Activated CD8-positive, alpha-beta memory T cell treated with anti-CD3 and anti-CD28 coated beads, Interleukin-2, amount 50 U/mL, for 48 hours (primary cell): Measurements from ENCODE around the gene FUOM.

Experiments used
- DNase-seq: peaks from one replicate; pipeline ENCODE4 v3.0.0-alpha.2; 2020

FUOM gene, protein sequence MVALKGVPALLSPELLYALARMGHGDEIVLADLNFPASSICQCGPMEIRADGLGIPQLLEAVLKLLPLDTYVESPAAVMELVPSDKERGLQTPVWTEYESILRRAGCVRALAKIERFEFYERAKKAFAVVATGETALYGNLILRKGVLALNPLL

DNA sequence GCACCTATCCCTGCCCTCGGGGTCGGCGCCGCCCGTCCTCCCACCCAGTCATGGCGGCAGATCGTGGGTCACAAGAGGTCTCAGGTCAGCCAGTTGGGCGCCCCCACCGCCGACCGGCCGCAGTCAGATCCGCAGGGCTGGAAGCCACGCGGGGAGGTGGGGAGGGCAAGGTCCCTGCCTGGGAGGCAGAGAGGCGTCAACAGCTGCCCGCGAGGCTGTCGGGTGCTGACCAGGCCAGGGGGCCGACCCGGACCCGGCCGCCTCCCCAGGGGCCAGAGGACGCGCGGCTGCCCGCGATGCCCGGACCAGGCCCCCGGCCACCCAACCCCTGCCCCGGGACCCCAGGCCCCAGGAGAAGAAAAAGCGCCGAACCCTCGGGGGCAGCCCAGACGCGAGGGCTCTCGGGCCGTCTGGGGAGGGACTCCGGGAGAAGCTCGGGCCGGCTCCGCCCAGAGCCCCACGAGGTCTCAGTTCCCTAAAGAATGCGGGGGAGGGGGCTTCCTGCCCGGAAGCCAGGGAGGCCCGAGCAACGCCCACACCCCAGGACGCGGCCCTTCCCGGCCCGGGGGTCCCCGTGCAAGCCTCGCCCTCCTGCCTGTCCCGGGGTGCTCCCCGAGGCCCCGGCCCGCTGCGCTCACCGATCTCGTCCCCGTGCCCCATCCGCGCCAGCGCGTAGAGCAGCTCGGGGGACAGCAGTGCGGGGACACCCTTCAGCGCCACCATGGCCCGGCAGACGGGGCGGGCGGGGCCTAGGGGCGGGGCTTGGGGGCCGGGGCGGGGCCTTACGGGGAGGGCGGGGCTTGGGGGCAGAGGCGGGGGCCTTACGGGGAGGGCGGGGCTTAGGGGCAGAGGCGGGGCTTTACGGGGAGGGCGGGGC is at the start of gene FUOM:
Gene FUOM, minus strand, starts transcription at position 735 of the 877 bp plus-strand sequence. Its CDS starts 12 bp downstream, at position 723.
- peak; percentile 88 for DNase-seq

GRCh38 chr10:133405844-133406527 is 48.2 kb upstream of the FUOM start:
- DNase-seq: no peak

DNA sequence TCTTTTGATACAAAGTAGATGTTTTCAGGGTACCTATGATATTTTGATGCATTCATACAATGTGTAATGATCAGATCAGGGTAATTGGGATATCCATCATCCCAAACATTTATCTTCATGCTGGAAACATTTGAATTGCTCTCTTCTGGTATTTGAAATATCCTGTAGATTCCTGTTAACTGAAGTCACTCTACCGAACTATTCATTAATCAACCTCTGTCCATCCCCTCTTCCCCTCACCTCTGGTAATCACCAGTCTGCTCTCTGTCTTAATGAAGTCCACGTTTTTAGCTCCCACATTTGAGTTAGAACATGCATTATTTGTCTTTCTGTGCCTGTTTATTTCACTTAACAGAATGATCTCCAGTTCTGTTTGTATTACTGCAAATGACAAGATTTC is 47.5 kb upstream of the FUOM start:
- DNase-seq: no peak

DNA sequence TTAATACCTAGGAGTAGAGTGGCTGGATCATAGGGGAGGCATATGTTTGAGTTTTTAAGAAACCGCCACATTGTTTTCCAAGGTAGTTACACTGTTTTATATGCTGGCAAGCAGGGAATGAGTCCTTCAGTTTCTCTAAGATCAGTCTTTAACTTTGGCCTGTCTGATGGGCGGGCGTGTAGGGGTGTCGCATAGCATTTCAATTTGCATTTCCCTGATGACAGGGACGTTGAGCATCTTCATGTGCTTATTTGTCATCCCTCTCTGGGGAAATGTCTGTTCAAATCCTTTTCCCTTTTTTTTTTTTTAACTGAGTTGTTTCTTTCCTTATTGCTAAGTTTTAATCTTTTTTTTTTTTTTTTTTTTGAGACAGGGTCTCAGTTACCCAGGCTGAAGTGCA is 46.0 kb upstream of the FUOM start:
- no peak for DNase-seq

GRCh38 chr10:133403359-133403758 is 45.5 kb upstream of the FUOM start:
- no peak for DNase-seq

- no peak for DNase-seq
Measured at GRCh38 chr10:133401981-133402725, 44.3 kb upstream of the FUOM start.

DNA sequence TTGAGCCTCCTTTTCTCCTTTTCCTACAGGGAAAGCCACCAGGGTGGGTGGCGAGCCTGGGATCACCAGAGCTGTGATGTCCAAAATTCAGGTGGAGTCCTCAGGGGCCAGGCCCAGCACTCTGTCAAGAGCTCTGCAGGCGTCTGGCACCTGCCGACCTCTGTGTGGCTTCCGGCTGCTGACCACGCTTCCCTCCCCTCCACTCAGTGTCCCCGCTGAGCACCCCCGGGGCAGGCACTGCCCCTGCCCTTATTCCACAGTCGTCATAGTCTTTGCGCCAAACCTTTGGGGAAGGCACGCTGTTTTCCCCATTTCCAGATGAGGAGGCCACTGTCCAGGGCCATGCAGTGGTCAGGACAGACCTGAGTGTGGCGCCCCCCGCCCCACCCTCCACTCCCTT is 43.7 kb upstream of the FUOM start:
- DNase-seq: no peak

- no peak for DNase-seq
Measured at GRCh38 chr10:133400624-133401424, 43.0 kb upstream of the FUOM start.

DNA sequence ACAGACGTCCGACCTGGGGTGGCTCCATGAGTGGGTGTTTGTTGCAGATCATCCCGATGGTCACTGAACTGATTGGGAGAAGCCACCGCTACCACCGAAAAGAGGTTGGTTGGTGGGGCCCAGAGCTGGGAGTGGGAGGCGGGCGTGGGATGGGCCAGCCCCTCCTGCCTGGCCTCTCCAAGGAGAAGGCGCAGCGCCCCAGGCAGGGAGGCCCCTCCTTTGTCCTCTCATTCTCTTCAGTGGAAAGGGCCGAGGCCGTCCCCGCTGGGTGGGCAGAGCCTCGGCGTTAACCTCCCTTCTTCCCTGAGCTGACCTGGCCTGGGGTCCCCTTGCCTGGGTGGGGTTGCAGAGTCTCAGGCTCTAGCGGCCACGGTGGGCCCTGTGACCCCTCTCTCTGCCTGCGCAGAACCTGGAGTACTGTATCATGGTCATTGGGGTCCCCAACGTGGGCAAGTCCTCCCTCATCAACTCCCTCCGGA is 41.3 kb upstream of the FUOM start:
- no peak for DNase-seq

- no peak for DNase-seq
Measured at GRCh38 chr10:133397938-133398337, 40.1 kb upstream of the FUOM start.

DNA sequence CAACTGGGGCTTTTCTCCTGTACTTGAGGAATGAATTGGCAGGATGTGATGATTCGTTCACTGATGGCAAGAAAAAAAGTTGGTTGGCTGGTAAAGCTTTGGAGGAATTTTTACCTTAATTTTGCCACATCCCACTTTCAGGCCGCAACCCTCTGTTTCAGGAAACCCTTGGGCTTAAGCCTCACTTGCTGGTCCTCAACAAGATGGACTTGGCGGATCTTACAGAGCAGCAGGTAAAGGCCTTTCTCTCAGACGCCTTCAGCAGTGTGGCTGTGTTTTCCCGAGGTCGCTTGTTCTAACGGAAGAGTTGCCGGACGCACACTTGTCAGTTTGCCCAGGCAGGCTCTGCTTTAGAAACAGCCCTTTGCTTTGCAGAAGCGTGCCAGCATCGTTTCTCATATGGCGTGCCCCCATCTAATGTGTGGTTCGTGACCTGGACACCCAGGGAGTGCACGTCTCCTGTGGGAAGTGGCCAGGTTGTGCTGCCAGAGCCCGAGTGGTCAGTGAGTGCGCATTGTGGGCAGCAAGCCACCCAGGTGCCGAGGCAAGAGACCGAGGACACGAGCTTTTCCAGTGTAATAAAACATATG is 38.3 kb upstream of the FUOM start:
- DNase-seq: no peak

- peak; percentile 62 for DNase-seq
Measured at GRCh38 chr10:133394801-133395221, 37.0 kb upstream of the FUOM start.

- peak; percentile 99 for DNase-seq
Measured at GRCh38 chr10:133394064-133394663, 36.3 kb upstream of the FUOM start, which contains the start of gene MTG1. Gene MTG1, plus strand, starts transcription at chr10:133394157. Its CDS starts 64 bp downstream, at chr10:133394221.

- no peak for DNase-seq
Measured at GRCh38 chr10:133393401-133394063, 35.7 kb upstream of the FUOM start.

DNA sequence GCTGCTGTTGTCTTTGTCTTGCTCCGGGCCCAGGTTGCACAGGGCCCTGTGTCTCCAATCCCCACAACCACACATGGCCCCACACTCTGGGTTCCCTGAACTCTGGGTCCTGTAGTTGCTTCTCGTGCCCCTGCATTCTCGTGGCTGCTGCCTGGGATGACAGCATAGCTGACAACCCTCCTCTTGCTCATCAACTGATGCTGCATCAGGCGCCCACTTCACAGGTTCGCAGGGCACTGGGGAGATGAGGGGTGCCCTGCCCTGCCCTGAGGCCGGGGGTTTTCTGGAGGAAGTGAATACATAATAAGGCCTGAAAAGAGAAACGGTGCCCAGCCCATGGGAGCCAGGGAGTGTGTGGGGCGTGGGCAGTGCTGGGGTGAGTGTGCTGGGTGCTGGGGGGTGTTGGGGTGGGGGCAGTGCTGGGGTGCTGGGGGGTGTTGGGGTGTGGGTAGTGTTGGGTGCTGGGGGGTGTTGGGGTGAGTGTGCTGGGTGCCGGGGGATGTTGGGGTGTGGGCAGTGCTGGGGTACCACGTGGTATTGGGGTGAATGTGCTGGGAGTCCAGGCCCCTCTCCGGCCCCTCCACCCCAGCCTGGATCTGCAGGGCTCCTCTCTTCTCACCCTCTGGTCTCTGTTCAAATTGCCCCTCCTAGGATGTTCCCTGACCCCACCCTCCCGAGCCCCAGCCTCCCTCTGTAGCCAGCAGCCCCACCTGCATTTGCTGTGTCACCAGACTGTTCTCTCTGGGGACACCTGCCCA is 34.1 kb upstream of the FUOM start:
- DNase-seq: peak; percentile 75

DNA sequence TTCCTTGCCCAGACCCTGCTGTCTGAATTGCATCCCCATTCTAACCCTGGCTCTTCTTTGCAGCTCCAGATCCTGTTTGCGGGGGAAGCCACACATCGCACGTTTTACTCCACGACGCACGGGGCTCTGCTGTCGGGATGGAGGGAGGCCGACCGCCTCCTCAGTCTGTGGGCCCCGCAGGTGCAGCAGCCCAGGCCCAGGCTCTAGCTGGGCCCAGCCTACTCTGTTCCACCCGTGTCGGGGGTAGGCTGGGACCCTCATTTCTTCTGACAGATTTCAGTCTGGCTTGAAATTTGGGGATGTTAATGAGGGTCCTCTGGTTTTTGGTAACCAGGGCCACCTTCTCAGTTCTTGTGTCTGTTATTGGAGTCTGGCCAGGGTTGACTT is 33.4 kb upstream of the FUOM start:
- no peak for DNase-seq

GRCh38 chr10:133390597-133391248 is 32.9 kb upstream of the FUOM start:
- DNase-seq: peak; percentile 47

- peak; percentile 66 for DNase-seq
Measured at GRCh38 chr10:133388973-133389818, 31.4 kb upstream of the FUOM start.
